Heart right ventricle (tissue), 16 donors: Measurements from ENCODE around the gene TMOD1. TPM values are rescaled to one million over a fixed set of nuclear protein-coding genes. Genes with fewer than 3 reads are reported as not detected.
"Not testable (repeated sequence)": the region's sequence is repeated elsewhere in the genome, so short reads cannot be mapped to it uniquely, and the experiment has no call there.

Source experiments
- ATAC-seq, 8 donors: fragments of 200-7000 bp; cut with Tn5 transposase; one replicate each; pipeline ENCODE4 v1.9.1; 2020; ENCODE audit warnings: mild to moderate bottlenecking in 8 of 8, moderate library complexity in 8 of 8, moderate number of reproducible peaks in 1 of 8
- DNase-seq, 2 donors: peaks; one replicate each; pipeline ENCODE4 v3.0.0-alpha.2; 2020
- H3K27ac ChIP-seq, 10 donors: fragments of 200-600 bp; sonication (generic) in 2 of 10; one replicate each; pipeline versions ENCODE4 v1.5.0 to v1.8.0; 2020 to 2022; ENCODE audit warnings: mild to moderate bottlenecking in 3 of 10
- H3K27me3 ChIP-seq, 7 donors: fragments of 200-600 bp; one replicate each; pipeline ENCODE4 v1.8.0; 2021 to 2022; ENCODE audit warnings: mild to moderate bottlenecking in 2 of 7
- H3K36me3 ChIP-seq, 9 donors: fragments of 200-600 bp; sonication (generic) in 1 of 9; one replicate each; pipeline versions ENCODE4 v1.5.0 to v1.8.0; 2020 to 2022; ENCODE audit warnings: mild to moderate bottlenecking in 2 of 9
- H3K4me1 ChIP-seq, 9 donors: fragments of 200-600 bp; sonication (generic) in 1 of 9; one replicate each; pipeline versions ENCODE4 v1.5.0 to v1.8.0; 2020 to 2022; ENCODE audit warnings: mild to moderate bottlenecking in 4 of 9
- H3K4me3 ChIP-seq, 10 donors: fragments of 200-600 bp; sonication (generic) in 2 of 10; one replicate each; pipeline versions ENCODE4 v1.5.0 to v1.8.0; 2020 to 2022; ENCODE audit warnings: mild to moderate bottlenecking in 7 of 10, moderate library complexity in 2 of 10
- H3K9me3 ChIP-seq, 11 donors: fragments of 200-600 bp in 10 of 11; sonication (generic) in 2 of 11; one replicate each; pipeline versions ENCODE4 v1.5.0 to v1.8.0; 2013 to 2022; ENCODE audit warnings: mild to moderate bottlenecking in 2 of 11, control low read depth in 1 of 11, moderate library complexity in 1 of 11
- WGBS, 2 donors: extraction: QIAGEN DNeasy Blood & Tissue Kit; methylation state at CpG; one replicate each; pipeline ENCODE4 v1.1.7; 2013; ENCODE audit warnings: inconsistent platforms in 1 of 2; 5-methylcytosine and 5-hydroxymethylcytosine counted together
- intact Hi-C, 10 donors: fragments of 100-400 bp; cut with DNase I; formaldehyde crosslinking; loops; one replicate each; pipeline versions ENCODE4 v1.11.1 to v1.14.2; 2022
- polyA plus RNA-seq, 2 donors: library from polyadenylated mRNA; stranded (reverse); fragments of 200-250 nt; gene quantifications; one replicate each; pipeline ENCODE4 v1.2.3, GENCODE V29; 2013
- total RNA-seq, 10 donors: library from RNA; stranded (reverse); fragmentation: NEBNext Ultra II Directional in 3 of 10; extraction: Animal tissue kit (Norgen Biotek cat#: 25700) in 3 of 10; gene quantifications; one replicate each; pipeline versions ENCODE4 v1.2.1 to v1.2.4, GENCODE V29; 2021 to 2023
- TF ChIP-seq, protein P1 (sequence below), 9 donors: fragments of 200-600 bp; sonication (generic) in 2 of 9; IDR thresholded peaks; one replicate each; pipeline versions ENCODE4 v1.5.0 to v1.8.0; 2021 to 2022; ENCODE audit warnings: antibody characterized with exemption in 9 of 9, mild to moderate bottlenecking in 5 of 9, moderate library complexity in 1 of 9
- donor health status: Arrhythmogenic right ventricular cardiomyopathy.
- donor health status: ischemic (EF 13 %, LVEDD 7.1; RV severe dilation, severe dysfunction).
- donor health status: healthy with polysubstance abuse.
- donor health status: DM: no; HTN: yes; CAD: no.
- donor health status: DM: no; HTN: no; CAD: no.
- donor health status: ischemic (EF 25% LVEDD 6.9; RV normal size, moderate dysfunction).
- donor health status: ischemic (EF 25% LVEDD 5.7; RV mildly dilated, moderate dysfunction).
- donor health status: healthy.
- donor health status: DM: yes; HTN: yes; CAD: no.
- donor health status: Ischemic cardiomyopathy.
- donor health status: ischemic (EF 35%, LVEDD 5.7; RV mildly dilated, moderate dysfunction).
- donor health status: nonischemic (EF 11% LVEDD 7.7; RV severe dilation, severe dysfunction).
- donor health status: DM: yes; HTN: yes; CAD: no.
- donor health status: PGD.
- donor health status: ischemic (EF 29% LVEDD 5.4; RV normal size, mild dysfunction).
- donor health status: nonischemic (EF 23%, LVEDD 6.1; RV moderate dilation, normal function).

The TMOD1 gene
- total and polyA plus RNA-seq, 12 donors, result 83.7 to 203 (median 176) TPM

DNA sequence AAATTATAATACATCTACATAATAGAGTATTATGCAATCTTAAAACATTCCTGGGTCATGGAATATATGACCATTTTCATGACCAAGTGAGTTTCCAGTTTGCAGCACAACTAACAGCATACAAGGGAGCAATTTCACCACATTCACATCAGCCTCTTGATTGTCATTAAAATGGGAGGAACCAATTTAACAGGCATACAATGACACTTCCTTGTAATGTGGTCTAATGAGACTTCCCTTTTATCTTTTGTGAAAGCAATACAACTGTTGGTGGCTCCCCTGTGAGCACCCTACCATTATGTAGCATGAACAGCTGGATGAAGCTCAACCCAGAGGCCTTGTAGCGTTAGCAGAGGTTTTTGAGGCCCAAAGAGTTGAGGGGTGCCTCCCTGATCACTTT, 13.6 kb upstream of the TMOD1 start:
- TF ChIP-seq, protein P1, sequence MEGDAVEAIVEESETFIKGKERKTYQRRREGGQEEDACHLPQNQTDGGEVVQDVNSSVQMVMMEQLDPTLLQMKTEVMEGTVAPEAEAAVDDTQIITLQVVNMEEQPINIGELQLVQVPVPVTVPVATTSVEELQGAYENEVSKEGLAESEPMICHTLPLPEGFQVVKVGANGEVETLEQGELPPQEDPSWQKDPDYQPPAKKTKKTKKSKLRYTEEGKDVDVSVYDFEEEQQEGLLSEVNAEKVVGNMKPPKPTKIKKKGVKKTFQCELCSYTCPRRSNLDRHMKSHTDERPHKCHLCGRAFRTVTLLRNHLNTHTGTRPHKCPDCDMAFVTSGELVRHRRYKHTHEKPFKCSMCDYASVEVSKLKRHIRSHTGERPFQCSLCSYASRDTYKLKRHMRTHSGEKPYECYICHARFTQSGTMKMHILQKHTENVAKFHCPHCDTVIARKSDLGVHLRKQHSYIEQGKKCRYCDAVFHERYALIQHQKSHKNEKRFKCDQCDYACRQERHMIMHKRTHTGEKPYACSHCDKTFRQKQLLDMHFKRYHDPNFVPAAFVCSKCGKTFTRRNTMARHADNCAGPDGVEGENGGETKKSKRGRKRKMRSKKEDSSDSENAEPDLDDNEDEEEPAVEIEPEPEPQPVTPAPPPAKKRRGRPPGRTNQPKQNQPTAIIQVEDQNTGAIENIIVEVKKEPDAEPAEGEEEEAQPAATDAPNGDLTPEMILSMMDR (IDR thresholded peaks at IDR 0.05), result no peak
- Histone ChIP-seq H3K4me3 (no peak overlapping the region), H3K27ac (no peak overlapping the region), H3K27me3 (no peaks in the 10 kb centered on the region), H3K36me3 (peaks cover 0 to 77% (median 21%) of the 10 kb centered on the region in 9 donors), H3K4me1 (no peaks in the 10 kb centered on the region), H3K9me3 (peaks cover 0 to 15% (median 3%) of the 10 kb centered on the region in 11 donors)
- 96 to 98% methylated on average over 1 of the region's 1 CpG for WGBS, 2 donors
- no peak for DNase-seq
- ATAC-seq, result no peak
- intact Hi-C loops, result loop anchor here in 1 of 10 donors (5.0 kb wide), 1 partner anchor 114 kb away; no protein-coding TSS in a partner anchor

DNA sequence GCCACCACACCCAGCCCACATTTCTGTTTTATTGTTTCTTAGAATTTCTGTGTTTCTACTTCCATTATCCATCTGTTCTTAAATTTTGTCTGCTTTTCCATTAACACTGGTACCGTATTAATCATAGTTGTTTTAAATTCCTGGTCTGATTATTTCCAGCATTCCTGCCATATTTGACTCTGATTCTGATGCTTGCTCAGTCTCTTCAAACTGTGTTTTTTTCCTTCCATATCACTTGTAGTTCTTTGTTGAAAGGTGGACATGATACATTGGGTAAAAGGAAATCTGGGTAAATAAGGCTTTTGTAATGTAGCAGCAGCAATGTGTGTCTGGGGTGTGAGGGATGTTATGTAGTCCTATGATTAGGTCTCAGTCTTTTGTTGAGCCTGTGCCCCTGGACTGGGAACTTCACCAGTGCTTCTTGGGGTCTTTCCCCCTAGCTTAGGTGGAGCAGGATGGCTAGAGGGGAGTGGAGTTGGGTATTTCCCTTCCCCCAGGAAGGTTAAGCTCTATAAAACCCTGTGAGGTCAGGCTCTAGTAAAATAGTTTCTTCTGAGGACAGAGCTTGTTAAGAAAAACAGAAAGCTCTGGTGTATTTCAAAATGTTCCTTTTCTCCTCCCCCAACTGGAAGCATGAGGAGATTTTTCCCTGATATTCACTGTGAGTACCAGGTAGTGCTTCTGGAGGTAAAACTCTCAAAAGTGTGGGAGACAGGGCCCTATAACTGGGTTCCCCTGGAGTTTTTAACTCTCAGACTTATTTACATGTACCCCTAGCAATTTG, 10.1 kb upstream of the TMOD1 start:
- H3K27ac ChIP-seq, result no peak overlapping the region
- WGBS, 2 donors, result 95 to 96% methylated on average over 1 of the region's 1 CpG

DNA sequence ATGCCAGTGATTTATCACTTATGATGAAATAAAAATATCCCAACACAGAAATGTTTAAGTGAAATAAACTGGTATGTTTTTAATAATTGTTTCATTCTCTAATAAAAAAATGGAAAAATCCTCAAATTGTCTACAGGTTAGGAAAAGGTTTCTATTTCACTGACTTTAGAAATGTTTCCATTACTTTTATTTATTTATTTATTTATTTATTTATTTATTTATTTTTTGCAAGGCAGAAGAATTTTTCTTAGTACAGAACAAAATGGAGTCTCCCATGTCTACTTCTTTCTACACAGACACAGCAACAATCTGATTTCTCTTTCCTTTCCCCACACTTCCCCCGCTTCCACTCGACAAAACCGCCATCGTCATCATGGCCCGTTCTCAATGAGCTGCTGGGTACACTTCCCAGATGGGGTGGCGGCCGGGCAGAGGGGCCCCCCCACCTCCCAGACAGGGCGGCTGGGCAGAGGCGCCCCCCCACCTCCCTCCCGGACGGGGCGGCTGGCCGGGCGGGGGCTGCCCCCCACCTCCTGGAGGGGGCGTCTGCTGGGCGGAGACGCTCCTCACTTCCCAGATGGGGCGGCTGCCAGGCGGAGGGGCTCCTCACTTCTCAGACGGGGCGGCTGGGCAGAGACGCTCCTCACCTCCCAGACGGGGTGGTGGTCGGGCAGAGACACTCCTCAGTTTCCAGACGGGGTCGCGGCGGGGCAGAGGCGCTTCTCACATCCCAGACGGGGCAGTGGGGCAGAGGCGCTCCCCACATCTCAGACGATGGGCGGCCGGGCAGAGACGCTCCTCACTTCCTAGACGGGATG, 3.7 kb upstream of the TMOD1 start:
- H3K27ac ChIP-seq, H3K4me3 ChIP-seq, intact Hi-C loops, H3K9me3 ChIP-seq, ATAC-seq, DNase-seq: not testable (repeated sequence)
- peaks cover 0 to 27% (median 9%) of the 10 kb centered on the region in 9 donors for H3K36me3 ChIP-seq
- 95 to 98% methylated on average over 33 to 36 of the region's 36 CpGs for WGBS, 2 donors
- peaks cover 0 to 34% (median 6%) of the 10 kb centered on the region in 7 donors for H3K27me3 ChIP-seq
- H3K4me1 ChIP-seq, result peaks cover 0 to 22% (median 13%) of the 10 kb centered on the region in 9 donors

More for the DNA sequence above, 10.1 kb upstream of the TMOD1 start:
- ATAC-seq, result no peak
- Histone ChIP-seq H3K4me1 (no peaks in the 10 kb centered on the region), H3K4me3 (no peak overlapping the region), H3K27me3 (no peaks in the 10 kb centered on the region), H3K36me3 (peaks cover 0 to 65% (median 20%) of the 10 kb centered on the region in 9 donors), H3K9me3 (peaks cover 0 to 15% (median 3%) of the 10 kb centered on the region in 11 donors)
- TF ChIP-seq, protein P1 (IDR thresholded peaks at IDR 0.05), result no peak
- intact Hi-C loops, result no loop called here
- no peak for DNase-seq

DNA sequence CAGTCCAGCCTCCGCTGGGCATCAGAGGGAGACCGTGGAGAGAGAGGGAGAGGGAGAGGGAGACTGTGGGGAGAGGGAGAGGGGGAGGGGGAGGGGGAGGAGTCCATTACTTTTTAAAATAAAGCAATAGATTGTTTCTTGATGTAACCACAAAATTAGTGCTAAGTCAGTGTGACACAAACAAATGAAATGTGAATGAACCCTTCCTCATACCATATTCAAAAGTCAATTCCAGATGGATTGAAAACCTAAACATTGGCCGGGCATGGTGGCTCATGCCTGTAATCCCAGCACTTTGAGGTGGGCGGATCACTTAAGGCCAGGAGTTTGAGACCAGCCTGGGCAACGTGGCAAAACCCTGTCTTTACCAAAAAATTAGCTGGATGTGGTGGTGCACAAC, 2.6 kb upstream of the TMOD1 start:
- intact Hi-C loops, DNase-seq: not testable (repeated sequence)

DNA sequence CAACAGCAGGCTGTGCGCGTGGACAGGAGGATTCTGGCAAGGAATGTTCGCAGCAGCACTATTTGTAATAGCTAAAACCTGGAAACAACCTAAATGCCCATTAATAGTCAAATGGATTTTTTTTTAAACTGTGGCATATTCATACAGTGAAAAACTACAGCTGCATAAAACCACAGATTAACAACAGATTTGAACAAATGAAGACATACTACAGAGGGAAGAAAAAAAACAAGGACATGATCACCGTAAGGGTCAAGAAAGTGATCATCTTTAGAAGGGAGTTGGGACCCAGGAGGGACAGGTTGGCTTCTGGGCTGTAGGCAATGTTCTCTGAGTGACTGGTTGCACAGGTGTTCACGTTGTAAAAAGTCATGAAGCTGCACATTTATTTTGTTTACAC, 1.2 kb upstream of the TMOD1 start:
- Histone ChIP-seq H3K4me1 (peaks cover 9 to 46% (median 38%) of the 10 kb centered on the region in 9 donors), H3K4me3 (no peak overlapping the region), H3K9me3 (no peaks in the 10 kb centered on the region), H3K36me3 (peaks cover 0 to 19% (median 9%) of the 10 kb centered on the region in 9 donors), H3K27ac (no peak overlapping the region), H3K27me3 (peaks cover 0 to 54% (median 8%) of the 10 kb centered on the region in 7 donors)
- 54 to 59% methylated on average over 5 of the region's 5 CpGs for WGBS, 2 donors
- intact Hi-C loops, result loop anchor here in 5 of 10 donors (5.0 to 10.0 kb wide), 3 partner anchors 57 to 97 kb away; no protein-coding TSS in a partner anchor
- ATAC-seq (no peak), DNase-seq (no peak)
- TF ChIP-seq, protein P1 (IDR thresholded peaks at IDR 0.05), result no peak

More for the DNA sequence above, 2.6 kb upstream of the TMOD1 start:
- not testable (repeated sequence) for H3K9me3 ChIP-seq, ATAC-seq, H3K4me3 ChIP-seq, H3K27ac ChIP-seq
- peaks cover 3 to 32% (median 24%) of the 10 kb centered on the region in 9 donors for H3K4me1 ChIP-seq
- 84 to 86% methylated on average over 5 of the region's 5 CpGs for WGBS, 2 donors
- peaks cover 0 to 44% (median 8%) of the 10 kb centered on the region in 7 donors for H3K27me3 ChIP-seq
- H3K36me3 ChIP-seq, result peaks cover 0 to 25% (median 9%) of the 10 kb centered on the region in 9 donors
